ENCODE results near the gene ST6GALNAC3. TPM values are rescaled to one million over a fixed set of nuclear protein-coding genes. Genes with fewer than 3 reads are reported as not detected.

ST6GALNAC3 gene
- total RNA-seq, 2 donors from 2014 or later = 0.28 TPM; not detected in 1

DNA sequence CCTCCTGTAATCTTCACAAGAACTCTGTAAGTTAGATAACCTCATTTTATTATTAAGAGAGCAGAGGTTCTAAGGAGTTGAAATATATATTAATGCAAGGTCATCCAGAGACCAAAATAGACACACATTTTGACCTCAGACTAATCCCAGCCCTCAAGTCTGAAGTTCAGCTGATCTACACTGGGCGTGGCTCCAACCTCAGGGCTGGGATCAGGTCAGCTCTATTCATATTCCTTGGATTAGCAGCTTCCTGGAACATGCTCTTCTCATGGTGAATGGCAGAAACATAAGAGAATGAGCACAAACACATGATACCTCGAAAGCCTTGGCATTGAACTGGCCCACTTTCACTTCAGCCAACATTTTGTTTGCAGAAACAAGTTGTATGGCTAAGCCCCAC is 592.0 kb downstream of the ST6GALNAC3 start:
- no peak for ATAC-seq
- Mint-ChIP-seq H3K4me1 (ENCODE audit: low read depth in 2 of 2) (no peaks in the 10 kb centered on the region), H3K9me3 (peaks cover 8% of the 10 kb centered on the region), H3K27me3 (no peaks in the 10 kb centered on the region), H3K4me3 (no peak overlapping the region), H3K36me3 (no peaks in the 10 kb centered on the region), H3K27ac (no peak overlapping the region)
- DNase-seq (ENCODE audit: low spot score) = no peak

DNA sequence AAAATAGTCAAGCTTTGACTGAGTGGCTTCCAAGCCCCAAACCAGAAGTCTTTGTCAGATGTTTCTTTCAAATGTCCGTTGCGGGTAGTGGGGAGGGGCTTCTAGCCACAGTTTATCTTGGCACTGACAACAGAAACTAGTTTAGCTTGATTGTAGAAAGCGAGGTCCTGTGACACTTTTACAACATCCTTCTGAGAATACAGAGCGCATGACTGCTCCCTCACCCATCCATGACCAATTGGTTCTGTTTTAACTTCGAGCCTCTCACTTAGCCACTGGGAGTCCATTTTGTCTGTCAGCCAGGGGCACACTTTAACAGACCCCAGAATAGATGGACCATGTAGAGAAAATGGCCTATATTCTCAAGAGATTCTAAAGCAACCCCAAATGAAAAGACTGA is 593.5 kb downstream of the ST6GALNAC3 start:
- H3K9me3 Mint-ChIP-seq = peaks cover 8% of the 10 kb centered on the region
- H3K36me3 Mint-ChIP-seq = no peaks in the 10 kb centered on the region
- no peak for ATAC-seq
- no peaks in the 10 kb centered on the region for H3K4me1 Mint-ChIP-seq (ENCODE audit: low read depth in 2 of 2)
- no peak overlapping the region for H3K27ac Mint-ChIP-seq
- no peak for DNase-seq (ENCODE audit: low spot score)
- H3K27me3 Mint-ChIP-seq = no peaks in the 10 kb centered on the region
- no peak overlapping the region for H3K4me3 Mint-ChIP-seq

DNA sequence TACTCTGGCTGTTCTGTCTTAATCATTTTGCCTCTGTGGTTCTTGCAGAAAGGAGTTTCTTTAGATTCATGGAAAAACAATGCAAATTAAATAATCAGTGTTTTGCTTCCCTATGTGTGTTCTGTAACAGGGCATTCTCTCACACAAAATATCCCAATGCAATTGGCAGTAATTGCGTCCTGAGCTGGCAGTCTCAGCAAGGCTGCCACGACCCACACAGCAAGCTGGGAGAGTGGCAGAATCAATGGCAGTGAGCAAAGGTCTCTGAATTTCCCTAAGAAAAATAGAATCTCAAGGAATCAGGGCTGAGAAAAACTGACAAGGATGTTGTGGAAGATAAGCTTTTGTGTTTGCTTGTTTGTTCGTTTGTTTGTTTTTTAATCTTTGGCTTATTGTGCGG is 594.6 kb downstream of the ST6GALNAC3 start:
- H3K27ac Mint-ChIP-seq = no peak overlapping the region
- no peak for ATAC-seq
- no peaks in the 10 kb centered on the region for H3K36me3 Mint-ChIP-seq
- peaks cover 8% of the 10 kb centered on the region for H3K9me3 Mint-ChIP-seq
- no peaks in the 10 kb centered on the region for H3K4me1 Mint-ChIP-seq (ENCODE audit: low read depth in 2 of 2)
- no peaks in the 10 kb centered on the region for H3K27me3 Mint-ChIP-seq
- H3K4me3 Mint-ChIP-seq = no peak overlapping the region
- no peak for DNase-seq (ENCODE audit: low spot score)

DNA sequence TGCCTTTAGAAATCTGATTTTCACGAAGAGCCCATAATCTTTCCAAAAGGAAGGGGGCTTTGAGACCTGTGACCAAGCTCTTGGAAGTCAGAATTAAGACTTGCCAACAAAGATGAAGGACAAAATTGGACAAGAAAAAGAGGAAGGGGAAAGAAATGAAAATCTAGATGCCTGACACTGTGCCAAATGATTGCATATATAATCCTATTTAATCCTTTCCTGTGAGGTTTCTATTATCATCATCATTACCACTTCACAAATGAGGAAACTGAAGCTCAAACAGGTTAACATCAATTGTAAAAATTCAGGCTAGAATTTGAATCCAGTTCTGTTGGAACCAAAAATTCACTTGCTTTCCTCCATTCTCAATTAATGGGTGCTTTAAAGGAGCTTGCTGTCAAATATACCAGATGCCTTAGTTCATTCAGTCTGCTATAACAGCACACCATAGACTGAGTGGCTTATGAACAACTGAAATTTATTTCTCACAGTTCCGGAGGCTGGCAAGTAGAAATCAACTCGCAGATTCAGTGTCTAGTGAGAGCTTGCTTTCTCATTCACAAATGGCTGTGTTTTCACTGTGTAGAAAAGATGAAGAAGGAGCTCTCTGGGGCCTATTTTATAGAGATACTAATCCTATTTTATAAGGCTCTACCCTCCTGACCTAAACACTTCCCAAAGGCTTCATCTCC is 595.2 kb downstream of the ST6GALNAC3 start:
- ATAC-seq = no peak
- DNase-seq (ENCODE audit: low spot score) = no peak
- Mint-ChIP-seq H3K9me3 (peaks cover 5% of the 10 kb centered on the region), H3K27me3 (no peaks in the 10 kb centered on the region), H3K36me3 (no peaks in the 10 kb centered on the region), H3K27ac (no peak overlapping the region), H3K4me1 (ENCODE audit: low read depth in 2 of 2) (no peaks in the 10 kb centered on the region), H3K4me3 (no peak overlapping the region)

DNA sequence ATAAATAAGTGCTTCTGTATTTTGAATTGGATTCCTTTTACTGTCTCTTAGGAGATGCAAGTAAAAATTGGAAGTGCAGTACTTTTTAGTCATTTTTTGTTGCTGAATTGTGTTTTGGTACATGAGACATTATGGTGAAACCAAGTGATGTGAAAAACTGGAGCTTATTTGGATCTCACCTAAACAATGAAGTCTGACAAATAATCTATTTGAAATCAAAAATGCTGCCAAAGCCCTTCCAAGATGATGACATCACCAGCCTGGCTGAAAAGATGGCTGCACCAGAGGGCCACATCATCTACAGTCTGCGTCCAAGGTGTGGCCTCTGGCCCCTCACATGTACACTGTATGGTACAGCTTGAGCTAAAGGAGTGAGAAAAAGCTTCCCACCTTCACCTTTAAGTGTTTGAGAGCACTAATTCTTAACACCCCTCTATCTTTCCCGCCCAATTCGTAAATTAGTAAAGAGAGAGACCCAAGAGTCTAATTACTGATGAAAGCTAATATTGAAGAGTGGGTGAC is 600.2 kb downstream of the ST6GALNAC3 start:
- Mint-ChIP-seq H3K36me3 (no peaks in the 10 kb centered on the region), H3K4me3 (no peak overlapping the region), H3K9me3 (peaks cover 5% of the 10 kb centered on the region), H3K4me1 (ENCODE audit: low read depth in 2 of 2) (no peaks in the 10 kb centered on the region), H3K27ac (no peak overlapping the region), H3K27me3 (no peaks in the 10 kb centered on the region)
- DNase-seq (ENCODE audit: low spot score) (no peak), ATAC-seq (no peak)

DNA sequence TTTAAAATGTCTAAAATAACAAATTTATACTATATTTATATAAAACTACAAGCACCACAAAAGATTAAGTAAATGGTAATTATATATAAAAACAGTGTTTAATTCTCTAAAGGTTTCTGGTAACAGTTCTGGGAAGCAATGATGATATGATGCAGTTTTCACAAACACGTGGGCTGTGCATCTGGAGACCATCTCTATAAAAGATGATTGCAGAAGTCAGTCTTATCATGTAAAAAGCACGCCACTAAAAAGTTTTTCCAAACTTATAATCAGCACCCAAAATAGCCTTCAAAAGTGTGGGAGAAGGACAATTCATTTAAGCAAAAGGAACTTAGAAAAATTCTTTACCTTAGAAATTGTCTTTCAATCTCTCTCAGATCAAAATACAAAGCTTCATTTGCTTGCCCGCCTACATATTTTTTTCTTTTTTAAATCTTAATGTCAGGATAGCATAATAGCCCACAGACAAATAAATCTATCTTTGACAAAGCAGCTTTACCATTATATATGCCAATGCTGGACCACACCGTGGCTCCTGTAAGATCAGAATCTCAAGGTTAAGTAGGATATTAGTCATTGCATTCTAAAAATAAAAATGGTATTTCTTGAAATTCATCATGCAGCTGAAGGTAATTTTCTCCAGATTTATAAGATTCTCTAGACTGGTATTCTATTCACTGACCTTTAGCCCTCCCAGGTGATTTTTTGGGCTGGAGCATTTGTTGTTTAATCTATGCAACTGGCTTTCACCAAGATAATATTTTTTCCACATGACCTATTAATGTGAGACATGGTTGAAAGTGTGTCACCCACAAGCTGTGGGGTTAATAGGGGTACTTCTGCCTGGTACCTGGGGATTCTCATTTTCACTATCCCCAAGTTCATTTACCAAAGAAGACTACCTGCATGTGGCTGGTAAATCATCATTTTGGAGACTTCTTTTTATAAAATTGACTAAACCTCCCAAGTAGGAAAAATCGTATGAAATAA is 603.2 kb downstream of the ST6GALNAC3 start:
- H3K4me1 Mint-ChIP-seq (ENCODE audit: low read depth in 2 of 2) = no peaks in the 10 kb centered on the region
- H3K9me3 Mint-ChIP-seq = peaks cover 5% of the 10 kb centered on the region
- H3K4me3 Mint-ChIP-seq = no peak overlapping the region
- H3K27ac Mint-ChIP-seq = no peak overlapping the region
- ATAC-seq = no peak
- no peaks in the 10 kb centered on the region for H3K36me3 Mint-ChIP-seq
- no peak for DNase-seq (ENCODE audit: low spot score)
- no peaks in the 10 kb centered on the region for H3K27me3 Mint-ChIP-seq

DNA sequence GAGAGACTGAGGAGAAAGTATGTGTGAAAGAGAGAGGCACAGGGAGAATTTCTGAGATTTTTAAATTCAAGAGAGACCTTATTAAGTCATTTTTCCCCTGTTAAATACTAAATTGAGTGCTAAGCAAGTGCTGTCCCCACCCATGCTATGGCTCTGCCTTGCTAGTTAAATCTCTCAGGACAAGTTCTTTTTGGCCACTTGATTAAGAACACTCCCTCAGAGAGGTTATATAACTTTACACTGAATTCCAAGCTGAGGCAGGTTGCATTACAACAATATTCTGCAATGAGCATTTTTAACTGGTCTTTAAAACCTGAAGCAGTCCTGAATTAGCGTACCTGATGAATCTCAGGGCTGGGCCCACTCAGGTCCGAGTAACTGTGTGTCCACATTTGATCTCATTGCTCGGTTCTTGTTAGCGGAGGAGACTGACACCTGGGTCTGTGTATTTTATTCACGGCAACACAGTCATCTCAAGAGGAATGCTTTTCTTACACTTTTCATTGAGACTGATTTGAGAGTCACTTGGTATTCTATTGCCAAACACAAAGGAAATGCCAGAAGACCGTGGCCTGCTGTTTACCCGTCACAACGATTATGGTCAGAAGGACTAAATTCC is 605.1 kb downstream of the ST6GALNAC3 start:
- Mint-ChIP-seq H3K4me1 (ENCODE audit: low read depth in 2 of 2) (no peaks in the 10 kb centered on the region), H3K27ac (no peak overlapping the region), H3K4me3 (no peak overlapping the region), H3K9me3 (peaks cover 5% of the 10 kb centered on the region), H3K27me3 (no peaks in the 10 kb centered on the region), H3K36me3 (no peaks in the 10 kb centered on the region)
- no peak for DNase-seq (ENCODE audit: low spot score)
- no peak for ATAC-seq

DNA sequence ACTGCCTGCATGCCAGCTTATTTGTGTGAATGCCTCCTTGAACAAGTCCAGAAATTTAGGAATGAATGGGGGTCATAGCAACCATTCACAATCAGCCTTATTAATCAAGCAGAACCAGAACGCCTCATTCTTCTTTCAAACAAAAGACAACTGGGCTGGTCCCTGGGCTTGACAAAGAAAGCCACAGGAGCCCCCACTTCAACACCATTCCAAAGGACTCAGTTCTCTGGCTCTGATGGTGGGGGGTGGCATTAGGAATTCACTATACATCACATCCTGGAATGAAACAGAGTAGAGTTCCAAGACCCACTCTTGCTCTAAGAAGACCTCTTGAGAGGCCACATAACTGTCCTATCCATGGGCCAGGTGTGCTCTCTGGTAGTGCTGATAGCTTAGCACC is 606.1 kb downstream of the ST6GALNAC3 start:
- H3K27ac Mint-ChIP-seq = no peak overlapping the region
- no peak for DNase-seq (ENCODE audit: low spot score)
- H3K4me3 Mint-ChIP-seq = no peak overlapping the region
- no peaks in the 10 kb centered on the region for H3K36me3 Mint-ChIP-seq
- no peaks in the 10 kb centered on the region for H3K27me3 Mint-ChIP-seq
- peaks cover 5% of the 10 kb centered on the region for H3K9me3 Mint-ChIP-seq
- ATAC-seq = no peak
- no peaks in the 10 kb centered on the region for H3K4me1 Mint-ChIP-seq (ENCODE audit: low read depth in 2 of 2)

DNA sequence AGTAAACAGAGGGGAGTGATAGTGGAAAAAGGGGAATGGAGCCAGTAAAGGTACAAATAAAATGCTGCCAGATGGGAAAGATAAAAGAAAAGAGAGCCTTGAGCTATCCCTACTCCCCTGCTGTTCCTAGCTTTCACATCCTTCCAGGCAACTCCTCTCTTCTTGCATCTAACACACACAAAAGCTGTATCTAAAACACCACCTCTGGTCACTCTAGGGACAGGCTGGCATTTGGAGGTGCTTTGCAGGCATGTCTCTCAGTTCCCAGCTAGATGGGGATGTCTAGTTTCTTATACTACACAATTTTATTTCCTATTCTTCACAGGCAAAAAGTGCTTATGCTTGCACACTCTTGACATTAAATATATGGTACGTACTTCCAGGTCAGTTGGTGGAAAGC is 607.6 kb downstream of the ST6GALNAC3 start:
- Mint-ChIP-seq H3K9me3 (peaks cover 5% of the 10 kb centered on the region), H3K36me3 (no peaks in the 10 kb centered on the region), H3K27ac (no peak overlapping the region), H3K4me1 (ENCODE audit: low read depth in 2 of 2) (no peaks in the 10 kb centered on the region), H3K27me3 (no peaks in the 10 kb centered on the region), H3K4me3 (no peak overlapping the region)
- DNase-seq (ENCODE audit: low spot score) = no peak
- ATAC-seq = no peak

Other genes starting within 250 kb of the ST6GALNAC3 start
- gene ASB17, start 142.3 kb upstream of the ST6GALNAC3 start, total RNA-seq = not detected